A549 (cell line): ENCODE data around the gene PDCD6IP. TPM values are rescaled to one million over a fixed set of nuclear protein-coding genes. Genes with fewer than 3 reads are reported as not detected.
A peak's percentile ranks its signal among the peaks of the same experiment; 100 is the strongest.

Experiments
- ATAC-seq, 2 experiments: fragments of 200-7000 bp in 1 of 2; fragments of >200 bp in 1 of 2; cut with Nextera tagmentation in 1 of 2; cut with Tn5 transposase in 1 of 2; 3 replicates each; pipeline versions ENCODE4 v1.8.0 to v1.9.1; 2018 to 2020; ENCODE audit warnings: mild to moderate bottlenecking in 1 of 2, moderate library complexity in 1 of 2
- CTCF ChIA-PET: fragments of 300-600 bp; sonication (Branson Sonifier 250); formaldehyde crosslinking; extraction: SDS; loops from one replicate; lab custom pipeline; 2021; ENCODE audit warnings: antibody characterized with exemption, inconsistent platforms; lab: Yijun Ruan, JAX
- POLR2A ChIA-PET: fragments of 350-600 bp; formaldehyde crosslinking; extraction: SDS; loops from one replicate; lab custom pipeline; 2021; ENCODE audit warnings: antibody characterized with exemption, inconsistent platforms; lab: Yijun Ruan, JAX
- DNase-seq, 2 experiments: peaks; one replicate each; pipeline versions ENCODE4 v3.0.0 to v3.0.0-alpha.2; 2011 to 2016; ENCODE audit warnings: low read depth in 1 of 2, low spot score in 1 of 2
- FAIRE-seq: peaks from 2 replicates; lab custom pipeline; 2011; peaks lifted over from hg19 to GRCh38; lab: Jason Lieb, UNC
- H3K27ac ChIP-seq, 2 experiments: fragments of >200 bp; sonication (Bioruptor Twin); formaldehyde crosslinking; 3 replicates each; pipeline ENCODE4 v1.5.1; 2016 to 2017
- H3K4me1 ChIP-seq: fragments of >200 bp; sonication (Bioruptor Twin); formaldehyde crosslinking; 3 replicates; pipeline ENCODE4 v1.6.1; 2016
- H3K4me2 ChIP-seq: fragments of >200 bp; sonication (Bioruptor Twin); formaldehyde crosslinking; 3 replicates; pipeline ENCODE4 v1.6.1; 2016
- H3K4me3 ChIP-seq: fragments of >200 bp; sonication (Bioruptor Twin); formaldehyde crosslinking; 3 replicates; pipeline ENCODE4 v1.5.1; 2016
- H3K9me3 ChIP-seq: fragments of >200 bp; sonication (Bioruptor Twin); formaldehyde crosslinking; 3 replicates; pipeline ENCODE4 v1.6.1; 2016
- CBX2 ChIP-seq: fragments of 200-600 bp; sonication (generic); IDR thresholded peaks from 2 replicates; pipeline ENCODE4 v1.6.1; 2016; ENCODE audit warnings: low read depth, mild to moderate bottlenecking, borderline replicate concordance
- CBX8 ChIP-seq: fragments of 200-600 bp; sonication (generic); IDR thresholded peaks from 2 replicates; pipeline ENCODE4 v1.6.1; 2016
- CEBPB ChIP-seq, 2 experiments: fragments of >200 bp in 1 of 2; sonication (Bioruptor Twin) in 1 of 2; formaldehyde crosslinking in 1 of 2; IDR thresholded peaks; 2 replicates each; pipeline ENCODE4 v1.6.1; 2012 to 2016
- CHD2 ChIP-seq: fragments of 150-350 bp; IDR thresholded peaks from 2 replicates; pipeline ENCODE4 v1.6.1; 2014; ENCODE audit warnings: low read length; ENCODE audit not compliant: partially characterized antibody
- E2F6 ChIP-seq: IDR thresholded peaks from 2 replicates; pipeline ENCODE4 v1.6.1; 2012; ENCODE audit warnings: low read depth, borderline replicate concordance
- EP300 ChIP-seq, 2 experiments: fragments of >200 bp; sonication (Bioruptor Twin); formaldehyde crosslinking; IDR thresholded peaks; 2 replicates in 1 of 2; 3 replicates in 1 of 2; pipeline ENCODE4 v1.6.1; 2016 to 2017
- FOSL2 ChIP-seq, 2 experiments: fragments of 450-650 bp in 1 of 2; fragments of >200 bp in 1 of 2; sonication (Bioruptor Twin) in 1 of 2; formaldehyde crosslinking; IDR thresholded peaks; 2 replicates each; pipeline versions ENCODE4 v1.5.0 to v1.6.1; 2016 to 2020; ENCODE audit warnings: mild to moderate bottlenecking in 1 of 2, moderate library complexity in 1 of 2
- HMGXB4 ChIP-seq: fragments of 250-450 bp; sonication (Bioruptor Pico); IDR thresholded peaks from 2 replicates; pipeline ENCODE4 v1.5.0; 2021; ENCODE audit warnings: mild to moderate bottlenecking, moderate library complexity, borderline replicate concordance
- HOXA7 ChIP-seq: fragments of 250-450 bp; sonication (Bioruptor Pico); IDR thresholded peaks from 2 replicates; pipeline ENCODE4 v1.5.0; 2020; ENCODE audit warnings: mild to moderate bottlenecking, moderate library complexity
- KDM1A ChIP-seq: fragments of 200-600 bp; sonication (generic); IDR thresholded peaks from 2 replicates; pipeline ENCODE4 v1.6.1; 2016; ENCODE audit warnings: low read depth, mild to moderate bottlenecking
- KDM5A ChIP-seq: fragments of 200-600 bp; sonication (generic); IDR thresholded peaks from 2 replicates; pipeline ENCODE4 v1.6.1; 2016; ENCODE audit warnings: antibody characterized with exemption, mild to moderate bottlenecking
- MYC ChIP-seq: IDR thresholded peaks from 2 replicates; pipeline ENCODE4 v1.6.1; 2012; ENCODE audit warnings: mild to moderate bottlenecking, inconsistent platforms, low read length, improper control_type of control experiment, borderline replicate concordance
- NFE2L2 ChIP-seq: fragments of 150-350 bp; conservative IDR thresholded peaks from 2 replicates; pipeline ENCODE4 v1.6.1; 2014; ENCODE audit warnings: low read length
- POLR2A ChIP-seq: IDR thresholded peaks from 2 replicates; pipeline ENCODE4 v1.6.1; 2012; ENCODE audit warnings: mild to moderate bottlenecking, low read length
- RAD21 ChIP-seq, 2 experiments: fragments of >200 bp in 1 of 2; sonication (Bioruptor Twin) in 1 of 2; formaldehyde crosslinking in 1 of 2; IDR thresholded peaks in 1 of 2; conservative IDR thresholded peaks in 1 of 2; 2 replicates in 1 of 2; 3 replicates in 1 of 2; pipeline ENCODE4 v1.6.1; 2012 to 2018; ENCODE audit warnings: inconsistent platforms in 1 of 2
- WGBS: methylation state at CpG from one replicate; pipeline ENCODE4 v1.1.6; 2017; ENCODE audit errors: missing lambda C conversion rate; 5-methylcytosine and 5-hydroxymethylcytosine counted together
- polyA plus RNA-seq, 4 experiments: library from polyadenylated mRNA; depleted of rRNA in 3 of 4; stranded (reverse); fragments of >200 nt; fragmentation: RNase III in 1 of 4; extraction: RNeasy Plus Mini Kit Qiagen cat#74134 plus additional on column Dnase treatment in 1 of 4; gene quantifications; 2 replicates in 3 of 4; 3 replicates in 1 of 4; pipeline ENCODE4 v1.2.3, GENCODE V29; 2011 to 2017

The PDCD6IP gene
- polyA plus RNA-seq, 2 of the 4 experiments (the other 2 are of a cell fraction): 145 to 221 TPM

GRCh38 chr3:33826206-33826605, 27.8 kb downstream of the PDCD6IP start:
- FAIRE-seq (no peak), DNase-seq (no peak), ATAC-seq (no peak)
- H3K4me3 ChIP-seq: no peak overlapping the region
- H3K4me1 ChIP-seq: peaks cover 6% of the 10 kb centered on the region
- ChIA-PET POLR2A (interaction anchor here (0.7 kb wide), 1 partner anchor 27 kb away, joined by 3 read pairs; no protein-coding TSS in a partner anchor), CTCF (interaction anchor here (0.8 kb wide), 1 partner anchor 36 kb away, joined by 3 read pairs; no protein-coding TSS in a partner anchor)
- H3K4me2 ChIP-seq: no peak overlapping the region
- TF ChIP-seq RAD21 (conservative IDR thresholded peaks at IDR 0.05 in 1 of 2, IDR thresholded peaks at IDR 0.05 in 1 of 2): no peak
- no peak overlapping the region for H3K27ac ChIP-seq
- WGBS: 83% methylated on average over 1 of the region's 1 CpG
- no peaks in the 10 kb centered on the region for H3K9me3 ChIP-seq

- CTCF ChIA-PET: interaction anchor here (0.8 kb wide), 1 partner anchor 36 kb away, joined by 3 read pairs; no protein-coding TSS in a partner anchor
- POLR2A ChIA-PET: interaction anchor here (0.7 kb wide), 1 partner anchor 10 kb away, joined by 4 read pairs; no protein-coding TSS in a partner anchor
- peaks cover 6% of the 10 kb centered on the region for H3K4me1 ChIP-seq
- 98% methylated on average over 1 of the region's 1 CpG for WGBS
- TF ChIP-seq NFE2L2: no peak
- TF ChIP-seq POLR2A: no peak
- no peak for TF ChIP-seq CEBPB (IDR thresholded peaks at IDR 0.05)
- no peak for TF ChIP-seq CBX8
- TF ChIP-seq HOXA7 (CRISPR knock-in tag): no peak
- TF ChIP-seq EP300 (IDR thresholded peaks at IDR 0.05): no peak
- no peak for TF ChIP-seq MYC
- no peak overlapping the region for H3K4me3 ChIP-seq
- ATAC-seq (no peak), FAIRE-seq (no peak), DNase-seq (no peak)
- H3K27ac ChIP-seq: no peak overlapping the region
- H3K9me3 ChIP-seq: no peaks in the 10 kb centered on the region
- H3K4me2 ChIP-seq: no peak overlapping the region
Measured at GRCh38 chr3:33826688-33827087, 28.3 kb downstream of the PDCD6IP start.

- H3K4me3 ChIP-seq: no peak overlapping the region
- no peak overlapping the region for H3K27ac ChIP-seq
- CTCF ChIA-PET: no interaction called here
- TF ChIP-seq CBX2 (no peak), CEBPB (IDR thresholded peaks at IDR 0.05) (no peak)
- DNase-seq: no peak
- POLR2A ChIA-PET: no interaction called here
- no peak for FAIRE-seq
- 95% methylated on average over 2 of the region's 2 CpGs for WGBS
- H3K4me2 ChIP-seq: no peak overlapping the region
- no peak for ATAC-seq
- no peaks in the 10 kb centered on the region for H3K9me3 ChIP-seq
- H3K4me1 ChIP-seq: peaks cover 6% of the 10 kb centered on the region
Measured at GRCh38 chr3:33829720-33830119, 31.3 kb downstream of the PDCD6IP start.

- H3K9me3 ChIP-seq: no peaks in the 10 kb centered on the region
- H3K4me2 ChIP-seq: no peak overlapping the region
- POLR2A ChIA-PET: no interaction called here
- H3K4me3 ChIP-seq: no peak overlapping the region
- TF ChIP-seq KDM5A: no peak
- TF ChIP-seq FOSL2 (IDR thresholded peaks at IDR 0.05): no peak
- TF ChIP-seq FOSL2 (CRISPR knock-in tag; IDR thresholded peaks at IDR 0.05): peak; percentile 47; the same call in 1 of the 2 replicates
- no peak overlapping the region for H3K27ac ChIP-seq
- CTCF ChIA-PET: no interaction called here
- no peak for FAIRE-seq
- 0 out of 6 replicates have a peak, but pooled peaks of 1 of the 2 experiments have one; percentile 39 for ATAC-seq
- H3K4me1 ChIP-seq: peaks cover 6% of the 10 kb centered on the region
- no peak for DNase-seq
Measured at GRCh38 chr3:33831053-33831452, 32.6 kb downstream of the PDCD6IP start.

GRCh38 chr3:33833408-33834095, 35.1 kb downstream of the PDCD6IP start:
- peak; percentile 23 for FAIRE-seq
- WGBS: 94% methylated on average over 1 of the region's 1 CpG
- no peak overlapping the region for H3K4me3 ChIP-seq

More at GRCh38 chr3:33833408-33834095, 35.1 kb downstream of the PDCD6IP start:
- TF ChIP-seq KDM1A (no peak), HMGXB4 (no peak), CHD2 (no peak), E2F6 (no peak), CEBPB (IDR thresholded peaks at IDR 0.05) (no peak)
- DNase-seq: no peak
- ChIA-PET CTCF (no interaction called here), POLR2A (no interaction called here)
- Histone ChIP-seq H3K4me2 (no peak overlapping the region), H3K9me3 (no peaks in the 10 kb centered on the region), H3K27ac (no peak overlapping the region), H3K4me1 (peaks cover 6% of the 10 kb centered on the region; the same call in 2 of the 3 replicates)
- ATAC-seq: peak in 1 of 2 experiments; percentile 30; a peak in 1 of 6 replicates
